Measurements from ENCODE around the gene INHBA. TPM values are rescaled to one million over a fixed set of nuclear protein-coding genes. Genes with fewer than 3 reads are reported as not detected.

INHBA gene
- total RNA-seq, 1 experiment from 2014 or later = 1.7 TPM

DNA sequence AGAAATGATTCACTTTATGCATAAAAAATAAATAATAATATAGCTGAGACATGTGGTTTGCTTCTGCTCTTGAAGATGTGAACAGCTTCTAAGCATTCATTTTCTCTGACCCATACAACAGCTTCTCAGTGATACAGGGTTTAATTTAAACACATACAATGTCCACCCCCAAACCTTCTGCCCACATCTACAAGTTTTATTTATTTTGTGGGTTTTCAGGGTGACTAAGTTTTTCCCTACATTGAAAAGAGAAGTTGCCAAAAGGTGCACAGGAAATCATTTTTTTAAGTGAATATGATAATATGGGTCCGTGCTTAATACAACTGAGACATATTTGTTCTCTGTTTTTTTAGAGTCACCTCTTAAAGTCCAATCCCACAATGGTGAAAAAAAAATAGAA, 17.2 kb downstream of the INHBA start:
- Histone ChIP-seq H3T11ph (ENCODE audit: low read length) (no peak overlapping the region), H3K18ac (ENCODE audit: insufficient read length, low read depth, low read length) (no peak overlapping the region), H3K56ac (ENCODE audit: insufficient read length, low read depth, low read length) (no peak overlapping the region), H3K27ac (ENCODE audit: insufficient read length, low read depth, low read length) (no peak overlapping the region), H2BK5ac (ENCODE audit: insufficient read length, low read length) (no peak overlapping the region), H4K5ac (ENCODE audit: insufficient read length, low read depth, low read length) (no peak overlapping the region), H3K4me2 (ENCODE audit: insufficient read depth, insufficient read length, low read length) (no peak overlapping the region), H2BK12ac (ENCODE audit: insufficient read length, low read depth, low read length) (no peak overlapping the region), H2BK15ac (ENCODE audit: low read depth, low read length) (no peak overlapping the region), H3K4ac (ENCODE audit: low read depth, low read length) (no peak overlapping the region), H3K27me3 (ENCODE audit: insufficient read depth, low read length) (no peaks in the 10 kb centered on the region), H2AK5ac (ENCODE audit: insufficient read length, low read length) (no peak overlapping the region), H4K8ac (replicated peaks; ENCODE audit: insufficient read length, low read depth, low read length) (no peak overlapping the region), H3K9ac (ENCODE audit: extremely low read depth, insufficient read length, low read length) (no peak overlapping the region), H3K9me3 (ENCODE audit: control insufficient read depth, low read depth, low read length) (no peaks in the 10 kb centered on the region), H4K91ac (ENCODE audit: insufficient read length, low read depth, low read length) (no peak overlapping the region), H3K14ac (ENCODE audit: insufficient read depth, low read length) (no peak overlapping the region), H4K20me1 (ENCODE audit: control insufficient read depth, insufficient read depth, insufficient read length) (no peaks in the 10 kb centered on the region), H3K79me2 (ENCODE audit: insufficient read depth, low read length) (no peaks in the 10 kb centered on the region), H3K23me2 (ENCODE audit: insufficient read length, low read depth, low read length, poor library complexity, severe bottlenecking) (no peaks in the 10 kb centered on the region), H2BK20ac (ENCODE audit: low read depth, low read length, poor library complexity, severe bottlenecking) (no peak overlapping the region), H2BK120ac (ENCODE audit: low read depth, low read length, poor library complexity, severe bottlenecking) (no peak overlapping the region), H3K23ac (ENCODE audit: insufficient read length, low read depth, low read length) (no peak overlapping the region), H2AFZ (ENCODE audit: low read length) (no peak overlapping the region), H3K79me1 (ENCODE audit: insufficient read depth, low read depth, low read length, poor library complexity, severe bottlenecking) (no peaks in the 10 kb centered on the region), H3K4me1 (ENCODE audit: insufficient read depth, low read length) (no peaks in the 10 kb centered on the region; the same call in 1 of the 2 replicates)
- TF ChIP-seq, protein P1, sequence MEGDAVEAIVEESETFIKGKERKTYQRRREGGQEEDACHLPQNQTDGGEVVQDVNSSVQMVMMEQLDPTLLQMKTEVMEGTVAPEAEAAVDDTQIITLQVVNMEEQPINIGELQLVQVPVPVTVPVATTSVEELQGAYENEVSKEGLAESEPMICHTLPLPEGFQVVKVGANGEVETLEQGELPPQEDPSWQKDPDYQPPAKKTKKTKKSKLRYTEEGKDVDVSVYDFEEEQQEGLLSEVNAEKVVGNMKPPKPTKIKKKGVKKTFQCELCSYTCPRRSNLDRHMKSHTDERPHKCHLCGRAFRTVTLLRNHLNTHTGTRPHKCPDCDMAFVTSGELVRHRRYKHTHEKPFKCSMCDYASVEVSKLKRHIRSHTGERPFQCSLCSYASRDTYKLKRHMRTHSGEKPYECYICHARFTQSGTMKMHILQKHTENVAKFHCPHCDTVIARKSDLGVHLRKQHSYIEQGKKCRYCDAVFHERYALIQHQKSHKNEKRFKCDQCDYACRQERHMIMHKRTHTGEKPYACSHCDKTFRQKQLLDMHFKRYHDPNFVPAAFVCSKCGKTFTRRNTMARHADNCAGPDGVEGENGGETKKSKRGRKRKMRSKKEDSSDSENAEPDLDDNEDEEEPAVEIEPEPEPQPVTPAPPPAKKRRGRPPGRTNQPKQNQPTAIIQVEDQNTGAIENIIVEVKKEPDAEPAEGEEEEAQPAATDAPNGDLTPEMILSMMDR (conservative IDR thresholded peaks at IDR 0.05) = no peak
- Mint-ChIP-seq H3K4me3 (no peak overlapping the region), H3K27ac (no peak overlapping the region), H3K9me3 (no peaks in the 10 kb centered on the region), H3K4me1 (peaks cover 21 to 23% of the 10 kb centered on the region in 2 experiments), H3K27me3 (ENCODE audit: low read depth) (no peaks in the 10 kb centered on the region; the same call in 1 of the 2 replicates), H3K36me3 (ENCODE audit: insufficient read depth in 1 of 3, low read depth in 3 of 3) (no peaks in the 10 kb centered on the region; a peak in 1 of 7 replicates)
- no CpG with 5 or more reads among the region's 1 CpG for WGBS (ENCODE audit: extremely low coverage, insufficient read length, low lambda C conversion rate)
- DNase-seq = no peak
